HUES48 (cell line): ENCODE measurements around the gene UPP2.
A peak's percentile ranks its signal among the peaks of the same experiment; 100 is the strongest.

Experiments
- H3K27ac ChIP-seq: one replicate; pipeline ENCODE4 v1.7.0; 2013; ENCODE audit warnings: low read depth, low read length, inconsistent platforms
- H3K27me3 ChIP-seq: 2 replicates; pipeline ENCODE4 v1.6.1; 2013; ENCODE audit warnings: mild to moderate bottlenecking, low read length; ENCODE audit not compliant: control insufficient read depth, insufficient read depth
- H3K36me3 ChIP-seq: 2 replicates; pipeline ENCODE4 v1.6.1; 2013; ENCODE audit warnings: low read length; ENCODE audit not compliant: control insufficient read depth, insufficient read depth
- H3K4me1 ChIP-seq: 2 replicates; pipeline ENCODE4 v1.6.1; 2013; ENCODE audit warnings: mild to moderate bottlenecking, low read length; ENCODE audit not compliant: control insufficient read depth, insufficient read depth
- H3K4me3 ChIP-seq: 2 replicates; pipeline ENCODE4 v1.5.1; 2013; ENCODE audit warnings: mild to moderate bottlenecking, low read depth, low read length
- H3K9ac ChIP-seq: 2 replicates; pipeline ENCODE4 v1.6.1; 2013; ENCODE audit warnings: mild to moderate bottlenecking, low read depth, low read length, moderate library complexity
- H3K9me3 ChIP-seq: 2 replicates; pipeline ENCODE4 v1.6.1; 2013; ENCODE audit warnings: low read length; ENCODE audit not compliant: control insufficient read depth, insufficient read depth

UPP2 gene

DNA sequence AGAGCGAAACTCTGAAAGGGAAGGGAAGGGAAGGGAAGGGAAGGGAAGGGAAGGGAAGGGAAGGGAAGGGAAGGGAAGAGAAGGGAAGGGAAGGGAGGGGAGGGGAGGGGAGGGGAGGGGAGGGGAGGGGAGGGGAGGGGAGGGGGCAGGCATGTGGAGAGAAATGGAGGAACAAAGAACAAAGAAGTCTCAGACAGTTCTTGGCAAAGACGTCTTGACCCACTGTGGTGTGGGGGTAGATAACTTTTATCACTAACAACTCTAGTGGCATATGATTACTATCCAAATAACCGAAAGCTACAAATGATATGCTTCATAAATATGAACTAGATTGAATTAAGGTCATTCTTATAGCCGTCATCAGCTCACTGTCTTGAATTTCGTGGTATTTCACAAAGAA, 3.2 kb downstream of the UPP2 start:
- H3K27me3 ChIP-seq, result no peaks in the 10 kb centered on the region

GRCh38 chr2:158112992-158113391, 11.3 kb downstream of the UPP2 start:
- Histone ChIP-seq H3K4me3 (no peak overlapping the region), H3K9ac (no peak overlapping the region), H3K36me3 (no peaks in the 10 kb centered on the region), H3K27ac (no peak overlapping the region), H3K9me3 (no peaks in the 10 kb centered on the region), H3K27me3 (no peaks in the 10 kb centered on the region), H3K4me1 (peaks cover 8% of the 10 kb centered on the region)

More for the DNA sequence above, 3.2 kb downstream of the UPP2 start:
- Histone ChIP-seq H3K4me1 (peaks cover 10% of the 10 kb centered on the region), H3K9ac (no peak overlapping the region), H3K9me3 (no peaks in the 10 kb centered on the region), H3K4me3 (no peak overlapping the region), H3K36me3 (no peaks in the 10 kb centered on the region), H3K27ac (no peak overlapping the region)

- no peaks in the 10 kb centered on the region for H3K9me3 ChIP-seq
These were observed 12.1 kb downstream of the UPP2 start for GRCh38 chr2:158113741-158114295.

DNA sequence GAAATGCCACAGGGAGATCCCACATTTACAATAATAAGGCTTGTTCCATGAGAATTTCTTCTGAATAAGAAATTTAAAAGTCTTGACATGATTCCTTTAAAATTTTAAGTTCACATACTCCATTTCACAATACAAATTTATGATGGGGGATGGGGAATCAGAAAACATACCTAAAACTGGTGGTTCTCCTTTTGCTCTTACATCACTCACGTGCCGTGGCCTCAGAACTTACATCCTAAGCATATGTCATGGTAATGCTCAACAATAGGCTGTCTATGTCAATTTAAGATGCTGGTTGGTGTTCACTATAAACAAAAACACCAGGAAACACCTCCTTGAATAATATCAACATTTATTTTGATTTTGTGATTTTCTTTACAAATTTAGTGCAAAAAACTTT, 12.8 kb downstream of the UPP2 start:
- no peaks in the 10 kb centered on the region for H3K27me3 ChIP-seq
- H3K4me3 ChIP-seq, result no peak overlapping the region
- H3K9me3 ChIP-seq, result no peaks in the 10 kb centered on the region
- H3K36me3 ChIP-seq, result no peaks in the 10 kb centered on the region
- no peak overlapping the region for H3K27ac ChIP-seq
- peaks cover 8% of the 10 kb centered on the region for H3K4me1 ChIP-seq
- H3K9ac ChIP-seq, result no peak overlapping the region

More at GRCh38 chr2:158113741-158114295, 12.1 kb downstream of the UPP2 start:
- no peak overlapping the region for H3K9ac ChIP-seq
- peaks cover 8% of the 10 kb centered on the region for H3K4me1 ChIP-seq
- H3K4me3 ChIP-seq, result no peak overlapping the region
- H3K36me3 ChIP-seq, result no peaks in the 10 kb centered on the region
- no peak overlapping the region for H3K27ac ChIP-seq
- no peaks in the 10 kb centered on the region for H3K27me3 ChIP-seq

DNA sequence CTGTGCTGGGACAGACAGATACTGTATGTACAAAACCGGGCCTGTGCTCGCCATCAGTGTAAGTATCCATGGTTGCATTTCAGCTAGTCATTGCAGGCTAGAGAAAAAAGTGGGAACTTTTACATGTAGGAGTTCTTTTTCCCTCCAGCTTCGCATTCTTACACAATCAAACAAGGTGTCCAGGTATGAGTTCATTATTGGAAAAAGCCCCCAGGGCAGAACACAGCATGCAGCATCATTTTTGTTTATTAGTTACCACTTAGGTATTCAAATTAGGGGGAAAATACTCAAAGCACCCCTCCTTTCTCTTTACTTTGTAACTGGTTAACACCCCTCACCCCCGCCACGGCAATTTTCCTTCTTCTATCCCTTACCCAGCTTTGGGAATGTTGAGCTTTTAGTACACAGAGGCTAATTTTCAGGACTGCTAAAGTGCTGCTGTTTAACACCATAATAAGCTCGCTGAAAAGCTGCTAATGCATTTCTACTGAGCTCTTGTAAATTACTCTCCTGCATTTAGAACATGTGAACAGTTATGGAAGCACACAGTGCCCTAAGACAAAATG, 13.6 kb downstream of the UPP2 start:
- H3K4me1 ChIP-seq, result peaks cover 12% of the 10 kb centered on the region
- no peak overlapping the region for H3K27ac ChIP-seq
- H3K9me3 ChIP-seq, result no peaks in the 10 kb centered on the region
- H3K27me3 ChIP-seq, result no peaks in the 10 kb centered on the region
- H3K36me3 ChIP-seq, result no peaks in the 10 kb centered on the region
- H3K4me3 ChIP-seq, result no peak overlapping the region
- H3K9ac ChIP-seq, result no peak overlapping the region

DNA sequence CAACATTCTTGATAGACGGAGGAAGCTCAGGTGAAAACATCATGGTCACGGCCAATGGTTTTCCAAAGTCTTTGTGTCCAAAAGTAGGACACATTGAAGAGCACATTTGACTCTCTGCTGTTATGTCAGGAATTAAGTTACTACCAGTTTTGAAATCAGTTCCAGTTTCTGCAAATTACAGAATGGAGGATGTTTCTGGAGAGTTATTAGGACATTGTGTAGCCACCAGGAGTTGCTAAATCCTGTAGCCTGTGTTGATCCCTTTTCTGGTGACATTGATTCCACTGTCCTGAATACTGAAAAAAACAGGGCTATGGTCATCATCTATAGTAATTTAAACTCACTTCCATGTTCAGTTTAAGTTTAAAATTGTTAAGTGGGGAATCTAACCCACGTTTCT, 15.3 kb downstream of the UPP2 start:
- Histone ChIP-seq H3K9ac (no peak overlapping the region), H3K36me3 (no peaks in the 10 kb centered on the region), H3K27ac (no peak overlapping the region), H3K4me3 (no peak overlapping the region), H3K9me3 (no peaks in the 10 kb centered on the region), H3K4me1 (peaks cover 24% of the 10 kb centered on the region), H3K27me3 (no peaks in the 10 kb centered on the region)

- Histone ChIP-seq H3K4me1 (peaks cover 22% of the 10 kb centered on the region), H3K36me3 (no peaks in the 10 kb centered on the region), H3K27ac (no peak overlapping the region), H3K9ac (no peak overlapping the region), H3K27me3 (no peaks in the 10 kb centered on the region), H3K4me3 (no peak overlapping the region), H3K9me3 (no peaks in the 10 kb centered on the region)
These were observed 18.4 kb downstream of the UPP2 start for GRCh38 chr2:158120102-158120501.

- Histone ChIP-seq H3K27me3 (no peaks in the 10 kb centered on the region), H3K4me1 (peaks cover 22% of the 10 kb centered on the region), H3K9ac (no peak overlapping the region), H3K4me3 (peak overlapping the region; percentile 12; the same call in 1 of the 2 replicates), H3K27ac (no peak overlapping the region), H3K36me3 (no peaks in the 10 kb centered on the region), H3K9me3 (no peaks in the 10 kb centered on the region)
These were observed 19.3 kb downstream of the UPP2 start for GRCh38 chr2:158120664-158121641.

DNA sequence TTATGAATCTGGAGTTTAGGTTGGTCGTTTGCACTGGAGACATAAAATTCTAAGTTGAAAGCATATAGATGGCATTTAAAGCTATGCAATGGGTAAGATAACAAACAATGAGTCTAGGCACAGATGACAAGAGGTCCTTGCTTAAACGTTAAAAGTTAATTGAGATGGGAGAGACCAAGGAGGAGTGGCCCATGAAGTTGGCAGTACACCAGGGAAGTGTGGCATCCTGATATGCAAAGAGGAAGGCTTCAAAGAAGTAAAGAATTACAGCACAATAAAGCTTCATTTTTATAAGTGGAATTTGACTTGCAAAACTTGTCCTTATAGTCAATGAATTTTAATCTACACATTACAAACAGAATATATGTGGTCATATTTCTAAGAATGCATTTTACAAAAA, 23.2 kb downstream of the UPP2 start:
- no peaks in the 10 kb centered on the region for H3K9me3 ChIP-seq
- H3K4me3 ChIP-seq, result no peak overlapping the region
- peaks cover 28% of the 10 kb centered on the region for H3K4me1 ChIP-seq
- no peaks in the 10 kb centered on the region for H3K36me3 ChIP-seq
- no peak overlapping the region for H3K9ac ChIP-seq
- no peak overlapping the region for H3K27ac ChIP-seq
- H3K27me3 ChIP-seq, result no peaks in the 10 kb centered on the region

DNA sequence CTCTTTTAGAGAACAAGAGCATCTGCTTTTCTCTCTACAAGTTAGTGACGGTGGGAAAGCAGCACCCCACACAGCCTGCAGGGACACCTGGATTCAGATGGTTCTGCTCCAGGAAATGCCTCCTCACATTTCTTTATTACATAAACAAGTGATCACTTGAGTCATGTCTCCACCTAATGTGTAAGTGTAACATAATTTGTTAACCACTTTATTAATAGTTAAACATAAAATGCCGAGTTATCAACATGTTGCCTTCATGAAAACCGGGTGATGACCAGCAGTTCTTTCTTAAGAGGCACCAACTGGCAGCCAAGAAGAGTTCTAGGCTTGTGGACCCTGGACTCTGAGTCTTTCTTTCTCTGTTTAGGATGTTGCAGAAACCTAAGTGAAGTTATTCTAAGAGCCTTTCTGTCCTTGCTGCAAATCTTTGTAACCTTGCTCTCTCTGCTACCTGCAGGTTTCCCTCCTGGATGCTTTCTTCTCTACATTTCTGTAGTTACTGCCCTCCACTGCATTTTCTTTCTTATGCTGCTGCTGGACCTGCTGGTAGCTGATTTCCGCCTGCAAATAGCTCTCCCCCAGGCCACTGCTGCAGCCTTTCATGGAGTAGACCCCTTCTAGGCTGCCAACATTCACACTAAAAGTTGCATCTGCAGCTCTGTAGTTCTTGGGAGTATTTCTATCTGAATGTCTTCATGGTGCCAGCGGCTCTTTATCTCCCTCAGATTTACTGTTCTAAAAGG, 24.3 kb downstream of the UPP2 start:
- H3K4me1 ChIP-seq, result peaks cover 17% of the 10 kb centered on the region
- H3K36me3 ChIP-seq, result no peaks in the 10 kb centered on the region
- H3K9me3 ChIP-seq, result no peaks in the 10 kb centered on the region
- H3K4me3 ChIP-seq, result no peak overlapping the region
- no peak overlapping the region for H3K27ac ChIP-seq
- no peaks in the 10 kb centered on the region for H3K27me3 ChIP-seq
- H3K9ac ChIP-seq, result no peak overlapping the region
